Lower leg skin (tissue), 4 donors: ENCODE results near the gene ORAI3. TPM values are rescaled to one million over a fixed set of nuclear protein-coding genes. Genes with fewer than 3 reads are reported as not detected.

Experiments used
- DNase-seq, 2 donors: peaks; one replicate each; pipeline ENCODE4 v3.0.0-alpha.2; 2019; ENCODE audit warnings: low spot score in 2 of 2
- H3K4me3 ChIP-seq: fragments of 200-600 bp; sonication (generic); 2 replicates; pipeline ENCODE4 v1.5.1; 2017; ENCODE audit warnings: mild to moderate bottlenecking, low read depth; ENCODE audit not compliant: poor library complexity, severe bottlenecking
- CTCF ChIP-seq, 3 donors: fragments of 450-650 bp; IDR thresholded peaks; one replicate each; pipeline ENCODE4 v1.5.1; 2016; ENCODE audit warnings: antibody characterized with exemption in 3 of 3, mild to moderate bottlenecking in 3 of 3, moderate library complexity in 2 of 3
- POLR2A ChIP-seq, 2 donors: fragments of 450-650 bp; IDR thresholded peaks; one replicate each; pipeline ENCODE4 v1.6.1; 2016 to 2017; ENCODE audit warnings: antibody characterized with exemption in 2 of 2, mild to moderate bottlenecking in 1 of 2, moderate library complexity in 1 of 2
- WGBS, 2 donors: methylation state at CpG; one replicate each; pipeline ENCODE4 v1.1.5; 2018; 5-methylcytosine and 5-hydroxymethylcytosine counted together
- intact Hi-C: fragments of 100-400 bp; cut with DNase I; formaldehyde crosslinking; loops from one replicate; pipeline ENCODE4 v1.15.0; 2023; ENCODE audit warnings: low total_unique reads
- total RNA-seq, 4 donors: library from RNA; depleted of rRNA; stranded (reverse); fragments of >200 nt; gene quantifications; one replicate each; pipeline ENCODE4 v1.1.0, GENCODE V29; 2016

ORAI3 gene
- total RNA-seq, 4 donors from 2014 or later: 22.9 to 37.7 (median 34.6) TPM

DNA sequence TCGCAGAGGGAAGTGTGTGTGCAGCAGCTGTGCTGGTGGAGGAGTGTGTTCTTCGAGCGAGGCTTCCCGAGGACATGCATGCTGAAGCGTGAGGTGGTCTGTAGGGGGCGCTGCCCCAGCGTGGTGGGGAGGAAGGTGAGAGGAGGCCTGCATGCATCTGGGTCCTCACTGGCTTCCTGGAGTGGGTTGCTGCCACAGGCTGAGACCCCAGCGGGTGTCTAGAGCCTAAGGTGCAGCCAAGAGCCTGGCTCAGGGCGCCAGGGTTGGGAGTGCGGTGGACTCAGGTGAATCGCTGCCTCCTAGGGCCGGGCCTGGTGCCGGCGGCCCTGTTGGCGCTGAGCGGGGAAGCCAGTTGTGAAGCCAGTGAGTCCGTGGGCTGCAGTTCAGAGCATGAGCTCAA, 28.6 kb downstream of the ORAI3 start:
- 80 to 81% methylated on average over 14 to 15 of the region's 17 CpGs for WGBS, 2 donors
- TF ChIP-seq POLR2A (IDR thresholded peaks at IDR 0.05) (no peak), CTCF (IDR thresholded peaks at IDR 0.05) (no peak)
- H3K4me3 ChIP-seq: no peak overlapping the region
- intact Hi-C loops: no loop called here
- no peak for DNase-seq

- H3K4me3 ChIP-seq: no peak overlapping the region
- 89 to 92% methylated on average over 41 to 56 of the region's 62 CpGs for WGBS, 2 donors
- no peak for TF ChIP-seq POLR2A (IDR thresholded peaks at IDR 0.05)
- intact Hi-C loops: loop anchor here (5.0 to 10.0 kb wide), 3 partner anchors 165 to 893 kb away; partner anchors contain the start of genes ZNF267 and ZNF843
- DNase-seq: no peak
Measured at GRCh38 chr16:30979170-30980022, 30.5 kb downstream of the ORAI3 start.

DNA sequence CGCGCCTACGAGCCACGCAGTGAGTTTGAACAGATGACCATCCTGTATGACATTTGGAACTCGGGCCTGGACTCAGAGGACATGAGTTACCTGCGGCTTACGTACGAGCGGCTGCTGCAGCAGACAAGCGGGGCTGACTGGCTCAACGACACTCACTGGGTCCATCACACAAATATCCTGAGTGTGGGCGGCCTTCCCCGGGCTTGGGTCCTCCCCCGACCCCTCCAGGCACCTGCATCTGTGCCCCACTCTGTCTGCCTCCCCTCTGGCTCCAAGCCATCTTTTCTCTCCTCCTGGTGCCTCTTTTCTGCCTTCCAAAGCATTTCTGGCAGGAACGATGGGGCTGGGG, 31.1 kb downstream of the ORAI3 start:
- WGBS, 2 donors: 89 to 94% methylated on average over 15 of the region's 15 CpGs
- intact Hi-C loops: loop anchor here (5.0 to 10.0 kb wide), 3 partner anchors 165 to 892 kb away; partner anchors contain the start of genes ZNF267 and ZNF843

DNA sequence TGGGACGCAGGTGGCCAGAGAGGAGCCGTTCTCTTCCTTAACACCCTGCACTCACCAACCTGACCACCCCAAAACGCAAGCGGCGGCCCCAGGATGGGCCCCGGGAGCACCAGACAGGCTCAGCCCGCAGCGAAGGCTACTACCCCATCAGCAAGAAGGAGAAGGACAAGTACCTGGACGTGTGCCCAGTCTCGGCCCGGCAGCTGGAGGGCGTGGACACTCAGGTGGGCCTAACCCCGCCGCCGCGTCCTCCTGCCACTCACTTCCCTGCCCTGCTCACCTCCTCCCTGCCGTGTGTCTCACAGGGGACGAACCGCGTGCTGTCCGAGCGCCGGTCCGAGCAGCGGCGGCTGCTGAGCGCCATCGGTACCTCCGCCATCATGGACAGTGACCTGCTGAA, 31.6 kb downstream of the ORAI3 start:
- intact Hi-C loops: loop anchor here (5.0 to 10.0 kb wide), 3 partner anchors 164 to 892 kb away; partner anchors contain the start of genes ZNF267 and ZNF843
- no peak for TF ChIP-seq POLR2A (IDR thresholded peaks at IDR 0.05)
- TF ChIP-seq CTCF (IDR thresholded peaks at IDR 0.05): no peak
- WGBS, 2 donors: 88 to 91% methylated on average over 25 to 29 of the region's 29 CpGs
- no peak for DNase-seq
- no peak overlapping the region for H3K4me3 ChIP-seq

More for the DNA sequence above, 31.1 kb downstream of the ORAI3 start:
- no peak overlapping the region for H3K4me3 ChIP-seq
- no peak for TF ChIP-seq POLR2A (IDR thresholded peaks at IDR 0.05)
- TF ChIP-seq CTCF (IDR thresholded peaks at IDR 0.05): no peak
- DNase-seq: no peak

GRCh38 chr16:30980959-30981358, 32.1 kb downstream of the ORAI3 start:
- TF ChIP-seq POLR2A (IDR thresholded peaks at IDR 0.05): no peak
- TF ChIP-seq CTCF (IDR thresholded peaks at IDR 0.05): no peak
- intact Hi-C loops: loop anchor here (5.0 to 10.0 kb wide), 3 partner anchors 164 to 891 kb away; partner anchors contain the start of genes ZNF267 and ZNF843
- DNase-seq: no peak
- H3K4me3 ChIP-seq: no peak overlapping the region
- WGBS, 2 donors: 93 to 97% methylated on average over 11 to 14 of the region's 14 CpGs

- intact Hi-C loops: loop anchor here (5.0 to 10.0 kb wide), 3 partner anchors 162 to 890 kb away; partner anchors contain the start of genes ZNF267 and ZNF843
- 48 to 55% methylated on average over 16 to 17 of the region's 17 CpGs for WGBS, 2 donors
- H3K4me3 ChIP-seq: no peak overlapping the region
- TF ChIP-seq CTCF (IDR thresholded peaks at IDR 0.05) (no peak), POLR2A (IDR thresholded peaks at IDR 0.05) (no peak)
- DNase-seq: no peak
Measured at GRCh38 chr16:30982548-30983288, 33.9 kb downstream of the ORAI3 start.
